Measurements from ENCODE around the gene MYO15B.

MYO15B gene

GRCh38 chr17:75604034-75604695 lies 16.6 kb downstream of the MYO15B start:
- H3K4me3 ChIP-seq (ENCODE audit: low read length): no peak overlapping the region
- no peak for TF ChIP-seq CTCF (conservative IDR thresholded peaks at IDR 0.05; ENCODE audit: low read length)
- DNase-seq (ENCODE audit: low read depth): peak; percentile 9

- DNase-seq (ENCODE audit: low read depth): no peak
- TF ChIP-seq CTCF (conservative IDR thresholded peaks at IDR 0.05; ENCODE audit: low read length): no peak
- H3K4me3 ChIP-seq (ENCODE audit: low read length): no peak overlapping the region
These were observed 18.2 kb downstream of the MYO15B start for GRCh38 chr17:75605790-75606189.

- H3K4me3 ChIP-seq (ENCODE audit: low read length): no peak overlapping the region
- no peak for TF ChIP-seq CTCF (conservative IDR thresholded peaks at IDR 0.05; ENCODE audit: low read length)
- no peak for DNase-seq (ENCODE audit: low read depth)
These were observed 19.5 kb downstream of the MYO15B start for GRCh38 chr17:75607086-75607485.

- H3K4me3 ChIP-seq (ENCODE audit: low read length): no peak overlapping the region
- DNase-seq (ENCODE audit: low read depth): no peak
- no peak for TF ChIP-seq CTCF (conservative IDR thresholded peaks at IDR 0.05; ENCODE audit: low read length)
These were observed 22.7 kb downstream of the MYO15B start for GRCh38 chr17:75610103-75610984.

GRCh38 chr17:75611851-75612429 lies 24.3 kb downstream of the MYO15B start:
- DNase-seq (ENCODE audit: low read depth): no peak
- no peak overlapping the region for H3K4me3 ChIP-seq (ENCODE audit: low read length)
- TF ChIP-seq CTCF (conservative IDR thresholded peaks at IDR 0.05; ENCODE audit: low read length): no peak

GRCh38 chr17:75612906-75613626 lies 25.5 kb downstream of the MYO15B start:
- no peak overlapping the region for H3K4me3 ChIP-seq (ENCODE audit: low read length)
- TF ChIP-seq CTCF (conservative IDR thresholded peaks at IDR 0.05; ENCODE audit: low read length): no peak
- DNase-seq (ENCODE audit: low read depth): no peak
